HFFc6 (cell line): ENCODE data around the gene SH3PXD2A. TPM values are rescaled to one million over a fixed set of nuclear protein-coding genes. Genes with fewer than 3 reads are reported as not detected.
A peak's percentile ranks its signal among the peaks of the same experiment; 100 is the strongest.
"Not testable (repeated sequence)": the region's sequence is repeated elsewhere in the genome, so short reads cannot be mapped to it uniquely, and the experiment has no call there.

Source experiments
- DNase-seq: peaks from one replicate; pipeline ENCODE4 v3.0.0-alpha.2; 2018
- H3K27ac Mint-ChIP-seq: 2 replicates; pipeline ENCODE4 v1.8.0; 2020; ENCODE audit warnings: mild to moderate bottlenecking, mixed read lengths
- H3K27me3 Mint-ChIP-seq: 2 replicates; pipeline ENCODE4 v1.8.0; 2021; ENCODE audit warnings: mild to moderate bottlenecking, moderate library complexity, mixed read lengths; ENCODE audit not compliant: insufficient read depth
- H3K36me3 Mint-ChIP-seq: 2 replicates; pipeline ENCODE4 v1.8.0; 2021; ENCODE audit warnings: low read depth, mixed read lengths
- H3K4me1 Mint-ChIP-seq: 2 replicates; pipeline ENCODE4 v1.8.0; 2020; ENCODE audit warnings: low read depth, mixed read lengths
- H3K4me3 Mint-ChIP-seq: 2 replicates; pipeline ENCODE4 v1.8.0; 2020; ENCODE audit warnings: mild to moderate bottlenecking, moderate library complexity, mixed read lengths
- H3K9me3 Mint-ChIP-seq: 2 replicates; pipeline ENCODE4 v1.8.0; 2020; ENCODE audit warnings: mild to moderate bottlenecking, mixed read lengths
- CTCF ChIP-seq: fragments of 200-600 bp; sonication (generic); IDR thresholded peaks from 2 replicates; pipeline ENCODE4 v1.5.0; 2021; ENCODE audit warnings: antibody characterized with exemption, mild to moderate bottlenecking
- total RNA-seq, 6 experiments: library from RNA; stranded (reverse); fragmentation: NEBNext Ultra II Directional; extraction: Animal tissue kit (Norgen Biotek cat#: 25700); gene quantifications; 2 replicates in 1 of 6; 3 replicates in 5 of 6; pipeline ENCODE4 v1.2.3, GENCODE V29; 2021

Gene SH3PXD2A
- total RNA-seq, 6 experiments from 2014 or later: 75.5 to 113 (median 81.1) TPM

- Mint-ChIP-seq H3K27me3 (no peaks in the 10 kb centered on the region), H3K4me1 (peaks cover 26% of the 10 kb centered on the region), H3K4me3 (no peak overlapping the region), H3K36me3 (no peaks in the 10 kb centered on the region), H3K9me3 (no peaks in the 10 kb centered on the region), H3K27ac (0 out of 2 replicates have a peak overlapping the region, but pooled peaks have one; percentile 1)
- no peak for TF ChIP-seq CTCF
- no peak for DNase-seq
Measured at GRCh38 chr10:103814626-103815370, 40.6 kb downstream of the SH3PXD2A start.

- Mint-ChIP-seq H3K36me3 (no peaks in the 10 kb centered on the region), H3K4me1 (peaks cover 25% of the 10 kb centered on the region), H3K4me3 (no peak overlapping the region), H3K27me3 (no peaks in the 10 kb centered on the region), H3K27ac (no peak overlapping the region), H3K9me3 (no peaks in the 10 kb centered on the region)
- no peak for DNase-seq
- TF ChIP-seq CTCF: no peak
Measured at GRCh38 chr10:103814105-103814504, 41.3 kb downstream of the SH3PXD2A start.

- not testable (repeated sequence) for H3K27me3 Mint-ChIP-seq, H3K4me3 Mint-ChIP-seq, H3K9me3 Mint-ChIP-seq, H3K27ac Mint-ChIP-seq, DNase-seq, H3K36me3 Mint-ChIP-seq
- peaks cover 25% of the 10 kb centered on the region for H3K4me1 Mint-ChIP-seq
Measured at GRCh38 chr10:103813312-103813711, 42.1 kb downstream of the SH3PXD2A start.

GRCh38 chr10:103812432-103812831 lies 42.9 kb downstream of the SH3PXD2A start:
- Mint-ChIP-seq H3K4me3 (no peak overlapping the region), H3K27me3 (no peaks in the 10 kb centered on the region), H3K4me1 (peaks cover 25% of the 10 kb centered on the region), H3K36me3 (no peaks in the 10 kb centered on the region), H3K27ac (no peak overlapping the region), H3K9me3 (no peaks in the 10 kb centered on the region)
- no peak for DNase-seq
- no peak for TF ChIP-seq CTCF

- H3K4me1 Mint-ChIP-seq: peaks cover 25% of the 10 kb centered on the region
- H3K27ac Mint-ChIP-seq: no peak overlapping the region
- H3K36me3 Mint-ChIP-seq: no peaks in the 10 kb centered on the region
- H3K4me3 Mint-ChIP-seq: no peak overlapping the region
- DNase-seq: no peak
- no peaks in the 10 kb centered on the region for H3K9me3 Mint-ChIP-seq
- TF ChIP-seq CTCF: no peak
- no peaks in the 10 kb centered on the region for H3K27me3 Mint-ChIP-seq
Measured at GRCh38 chr10:103812004-103812403, 43.4 kb downstream of the SH3PXD2A start.

GRCh38 chr10:103811463-103811862 lies 43.9 kb downstream of the SH3PXD2A start:
- DNase-seq: no peak
- Mint-ChIP-seq H3K4me1 (peaks cover 23% of the 10 kb centered on the region), H3K4me3 (no peak overlapping the region), H3K27me3 (no peaks in the 10 kb centered on the region), H3K36me3 (no peaks in the 10 kb centered on the region), H3K27ac (no peak overlapping the region), H3K9me3 (no peaks in the 10 kb centered on the region)
- no peak for TF ChIP-seq CTCF
